ENCODE results near the gene MCF2L. TPM values are rescaled to one million over a fixed set of nuclear protein-coding genes. Genes with fewer than 3 reads are reported as not detected.

The MCF2L gene
- polyA plus RNA-seq, 2 of the 4 experiments (the other 2 are of a cell fraction) = 0.36 to 0.92 TPM

GRCh38 chr13:112965573-112966115 lies 3.4 kb upstream of the MCF2L start:
- no peaks in the 10 kb centered on the region for H3K9me3 ChIP-seq
- CTCF ChIA-PET = interaction anchor here (1.4 to 1.5 kb wide), 2 partner anchors 64 to 70 kb away, joined by 3 to 4 read pairs; no protein-coding TSS in a partner anchor
- TF ChIP-seq HOXB13 (CRISPR knock-in tag; IDR thresholded peaks at IDR 0.05; ENCODE audit: low read depth) (no peak), GATA3 (IDR thresholded peaks at IDR 0.05; ENCODE audit: borderline replicate concordance) (no peak), SREBF2 (IDR thresholded peaks at IDR 0.05) (no peak), SMC3 (IDR thresholded peaks at IDR 0.05) (no peak), HDAC2 (IDR thresholded peaks at IDR 0.05) (no peak), ZNF302 (CRISPR knock-in tag; IDR thresholded peaks at IDR 0.05) (no peak), JUN (IDR thresholded peaks at IDR 0.05) (no peak), CHD4 (IDR thresholded peaks at IDR 0.05; ENCODE audit: borderline replicate concordance) (no peak), POLR2AphosphoS2 (conservative IDR thresholded peaks at IDR 0.05; ENCODE audit: low read length) (no peak), HOXB5 (CRISPR knock-in tag; IDR thresholded peaks at IDR 0.05) (no peak), FOXS1 (CRISPR knock-in tag; IDR thresholded peaks at IDR 0.05) (no peak)
- DNase-seq (ENCODE audit: low read depth in 1 of 2, low spot score in 1 of 2) (no peak), ATAC-seq (no peak), FAIRE-seq (no peak)
- POLR2A ChIA-PET = no interaction called here
- H3K4me3 ChIP-seq = no peak overlapping the region
- no peak overlapping the region for H3K27ac ChIP-seq
- H3K4me2 ChIP-seq = no peak overlapping the region
- 61% methylated on average over 14 of the region's 16 CpGs for WGBS (ENCODE audit: missing lambda C conversion rate)
- H3K4me1 ChIP-seq = no peaks in the 10 kb centered on the region

GRCh38 chr13:112966776-112967175 lies 2.2 kb upstream of the MCF2L start:
- DNase-seq (ENCODE audit: low read depth in 1 of 2, low spot score in 1 of 2) = no peak
- ChIA-PET POLR2A (no interaction called here), CTCF (interaction anchor here (1.5 kb wide), 1 partner anchor 68 kb away, joined by 3 read pairs; no protein-coding TSS in a partner anchor)
- H3K9me3 ChIP-seq = no peaks in the 10 kb centered on the region
- H3K27ac ChIP-seq = no peak overlapping the region
- no peak for TF ChIP-seq MAFK (IDR thresholded peaks at IDR 0.05; ENCODE audit: partially characterized antibody)
- no peak for TF ChIP-seq JUN (IDR thresholded peaks at IDR 0.05)
- no peak for TF ChIP-seq CTCF (IDR thresholded peaks at IDR 0.05)
- no peak for TF ChIP-seq RFX5 (IDR thresholded peaks at IDR 0.05)
- no peak for TF ChIP-seq FOSB (CRISPR knock-in tag; IDR thresholded peaks at IDR 0.05)
- TF ChIP-seq HES2 (IDR thresholded peaks at IDR 0.05) = no peak
- TF ChIP-seq HEYL (CRISPR knock-in tag; IDR thresholded peaks at IDR 0.05) = no peak
- no peak for TF ChIP-seq MYC (IDR thresholded peaks at IDR 0.05; ENCODE audit: borderline replicate concordance, low read length)
- no peak for TF ChIP-seq JUNB (IDR thresholded peaks at IDR 0.05)
- TF ChIP-seq CBX2 (IDR thresholded peaks at IDR 0.05; ENCODE audit: borderline replicate concordance, low read depth) = no peak
- no peak for TF ChIP-seq RAD21 (conservative IDR thresholded peaks at IDR 0.05 in 1 of 2, IDR thresholded peaks at IDR 0.05 in 1 of 2)
- no peak for TF ChIP-seq RARB (CRISPR knock-in tag; IDR thresholded peaks at IDR 0.05)
- FAIRE-seq = no peak
- no peaks in the 10 kb centered on the region for H3K4me1 ChIP-seq
- 83% methylated on average over 5 of the region's 6 CpGs for WGBS (ENCODE audit: missing lambda C conversion rate)
- no peak overlapping the region for H3K4me3 ChIP-seq
- ATAC-seq = no peak
- no peak overlapping the region for H3K4me2 ChIP-seq

GRCh38 chr13:112967686-112968379 lies 1.2 kb upstream of the MCF2L start:
- no peak for TF ChIP-seq HOXA7 (CRISPR knock-in tag; IDR thresholded peaks at IDR 0.05)
- TF ChIP-seq RFX5 (IDR thresholded peaks at IDR 0.05) = no peak
- no peak for TF ChIP-seq PHF8 (IDR thresholded peaks at IDR 0.05; ENCODE audit: borderline replicate concordance, low read depth)
- TF ChIP-seq CHD2 (IDR thresholded peaks at IDR 0.05; ENCODE audit: low read length, partially characterized antibody) = no peak
- TF ChIP-seq CBX2 (IDR thresholded peaks at IDR 0.05; ENCODE audit: borderline replicate concordance, low read depth) = no peak
- no peak for TF ChIP-seq ZNF302 (CRISPR knock-in tag; IDR thresholded peaks at IDR 0.05)
- no peak for TF ChIP-seq HOXB13 (CRISPR knock-in tag; IDR thresholded peaks at IDR 0.05; ENCODE audit: low read depth)
- no peak for TF ChIP-seq NFE2L2 (conservative IDR thresholded peaks at IDR 0.05; ENCODE audit: low read length)
- TF ChIP-seq HDAC2 (IDR thresholded peaks at IDR 0.05) = no peak
- no peak for TF ChIP-seq PBX3 (IDR thresholded peaks at IDR 0.05)
- TF ChIP-seq KDM5A (IDR thresholded peaks at IDR 0.05) = no peak
- TF ChIP-seq FOSL2 (IDR thresholded peaks at IDR 0.05) = no peak
- TF ChIP-seq FOSL2 (CRISPR knock-in tag; IDR thresholded peaks at IDR 0.05) = no peak
- TF ChIP-seq POLR2AphosphoS2 (conservative IDR thresholded peaks at IDR 0.05; ENCODE audit: low read length) = no peak
- no peak for TF ChIP-seq BHLHE40 (IDR thresholded peaks at IDR 0.05; ENCODE audit: low read depth, low read length)
- no peak for TF ChIP-seq EHMT2 (IDR thresholded peaks at IDR 0.05; ENCODE audit: low read depth)
- ATAC-seq = no peak
- H3K4me1 ChIP-seq = no peaks in the 10 kb centered on the region
- no peak for DNase-seq (ENCODE audit: low read depth in 1 of 2, low spot score in 1 of 2)
- FAIRE-seq = no peak
- H3K9me3 ChIP-seq = no peaks in the 10 kb centered on the region
- no peak overlapping the region for H3K27ac ChIP-seq
- H3K4me3 ChIP-seq = peak overlapping the region; percentile 51; the same call in 2 of the 3 replicates
- WGBS (ENCODE audit: missing lambda C conversion rate) = 77% methylated on average over 10 of the region's 22 CpGs
- H3K4me2 ChIP-seq = peak overlapping the region; percentile 95
- POLR2A ChIA-PET = no interaction called here
- CTCF ChIA-PET = interaction anchor here (0.6 to 2.4 kb wide), 2 partner anchors 61 to 326 kb away, joined by 3 to 9 read pairs; no protein-coding TSS in a partner anchor

Data from A549 (cell line).